BLaER1 (cell line): ENCODE results near the gene ETV6.

ENCODE experiments used
- H3K27ac ChIP-seq: shearing (Covaris generic); formaldehyde crosslinking; 2 replicates; pipeline ENCODE4 v1.8.1; 2022
- H3K27me3 ChIP-seq: shearing (Covaris generic); formaldehyde crosslinking; 2 replicates; pipeline ENCODE4 v1.8.1; 2022
- H3K36me3 ChIP-seq: shearing (Covaris generic); formaldehyde crosslinking; 2 replicates; pipeline ENCODE4 v1.8.1; 2022
- H3K4me1 ChIP-seq: shearing (Covaris generic); formaldehyde crosslinking; 2 replicates; pipeline ENCODE4 v1.8.1; 2022
- H3K4me2 ChIP-seq: shearing (Covaris generic); formaldehyde crosslinking; 2 replicates; pipeline ENCODE4 v1.8.1; 2022
- H3K4me3 ChIP-seq: shearing (Covaris generic); formaldehyde crosslinking; 2 replicates; pipeline ENCODE4 v1.8.1; 2022
- H3K9ac ChIP-seq: shearing (Covaris generic); formaldehyde crosslinking; 2 replicates; pipeline ENCODE4 v1.8.1; 2022
- H3K9me3 ChIP-seq: shearing (Covaris generic); formaldehyde crosslinking; 2 replicates; pipeline ENCODE4 v1.8.1; 2022
- H4K20me1 ChIP-seq: shearing (Covaris generic); formaldehyde crosslinking; 2 replicates; pipeline ENCODE4 v1.8.1; 2022
- Cebpa-rat ChIP-seq: shearing (Covaris generic); IDR thresholded peaks from 2 replicates; pipeline ENCODE4 v1.8.1; 2022

ETV6 gene

DNA sequence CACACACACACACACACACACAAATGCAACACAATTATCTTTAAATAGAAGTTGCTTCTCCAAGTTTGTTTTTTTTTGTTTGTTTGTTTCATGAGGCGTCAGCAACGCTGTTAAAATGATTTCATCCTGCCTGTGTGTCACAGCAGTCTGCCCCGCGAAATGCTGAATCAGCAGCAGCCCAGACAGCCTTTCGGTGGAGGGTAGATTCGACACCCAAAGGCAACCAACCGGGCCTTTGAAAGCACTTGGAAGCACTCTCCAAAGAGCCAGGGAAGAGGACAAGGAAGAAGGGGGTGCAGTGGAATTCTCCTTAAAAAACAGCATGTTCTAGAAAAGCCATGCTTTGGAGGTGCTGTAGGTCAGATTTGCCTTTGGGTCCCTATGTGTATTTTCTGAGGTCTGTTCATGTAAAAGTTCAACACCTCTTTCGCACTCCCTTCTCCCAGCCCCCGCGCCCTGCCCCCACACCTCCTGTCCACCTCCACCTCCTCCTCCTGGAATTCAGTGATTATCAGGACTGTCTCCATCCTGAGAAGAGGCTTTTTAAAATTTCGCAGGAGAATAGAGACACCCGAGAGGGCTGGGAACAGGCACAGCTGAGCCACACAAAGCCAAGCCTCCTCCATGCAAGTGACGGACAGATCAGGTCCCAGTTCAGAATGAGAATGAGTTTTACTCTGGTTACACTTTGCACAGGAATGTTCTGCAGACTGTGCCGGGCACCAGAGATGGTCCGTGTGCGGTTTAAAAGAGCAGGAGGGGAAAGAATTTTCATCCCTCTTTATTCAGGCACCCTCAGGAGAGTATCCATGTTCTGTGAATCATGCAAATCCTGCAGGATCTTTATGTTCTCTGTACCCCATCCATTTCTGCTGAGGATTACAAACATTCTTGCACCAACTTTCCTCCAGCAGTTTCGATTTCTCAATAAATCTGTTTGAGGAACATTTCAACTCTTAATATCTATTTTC lies 177.9 kb downstream of the ETV6 start:
- Histone ChIP-seq H4K20me1 (no peaks in the 10 kb centered on the region), H3K36me3 (peaks cover 70% of the 10 kb centered on the region), H3K9me3 (peaks cover 13% of the 10 kb centered on the region), H3K27ac (no peak overlapping the region), H3K9ac (no peak overlapping the region), H3K4me1 (peaks cover 40% of the 10 kb centered on the region), H3K4me3 (no peak overlapping the region), H3K27me3 (no peaks in the 10 kb centered on the region), H3K4me2 (no peak overlapping the region)
- no peak for TF ChIP-seq Cebpa-rat

DNA sequence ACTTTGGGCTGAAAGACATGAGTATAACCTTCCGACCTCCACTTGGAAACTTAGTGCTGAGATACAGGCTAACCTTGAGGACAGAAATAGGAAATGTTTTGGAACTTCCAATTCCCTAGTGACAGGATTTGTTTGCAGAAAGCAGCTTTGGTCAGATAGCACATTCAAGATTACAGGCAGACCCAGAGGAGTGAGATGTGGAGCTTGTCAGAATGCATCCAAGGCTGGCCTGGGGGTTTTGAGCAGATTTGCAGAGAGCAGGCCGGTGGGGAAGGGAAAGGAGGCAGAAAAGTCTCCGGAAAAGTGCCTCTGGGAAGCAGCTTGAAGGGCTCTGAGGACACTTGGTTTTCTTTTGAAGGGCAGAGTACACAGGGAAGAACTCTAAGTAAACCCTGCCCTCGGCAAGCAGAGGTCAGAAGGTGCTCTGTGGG lies 180.3 kb downstream of the ETV6 start:
- no peak for TF ChIP-seq Cebpa-rat
- H3K9ac ChIP-seq = no peak overlapping the region
- peaks cover 17% of the 10 kb centered on the region for H3K4me1 ChIP-seq
- no peaks in the 10 kb centered on the region for H3K27me3 ChIP-seq
- H3K4me3 ChIP-seq = no peak overlapping the region
- no peak overlapping the region for H3K27ac ChIP-seq
- H3K36me3 ChIP-seq = peaks cover 59% of the 10 kb centered on the region
- 0 out of 2 replicates have a peak, but pooled peaks cover 8% of the 10 kb centered on the region for H4K20me1 ChIP-seq
- peaks cover 2% of the 10 kb centered on the region for H3K9me3 ChIP-seq
- no peak overlapping the region for H3K4me2 ChIP-seq

DNA sequence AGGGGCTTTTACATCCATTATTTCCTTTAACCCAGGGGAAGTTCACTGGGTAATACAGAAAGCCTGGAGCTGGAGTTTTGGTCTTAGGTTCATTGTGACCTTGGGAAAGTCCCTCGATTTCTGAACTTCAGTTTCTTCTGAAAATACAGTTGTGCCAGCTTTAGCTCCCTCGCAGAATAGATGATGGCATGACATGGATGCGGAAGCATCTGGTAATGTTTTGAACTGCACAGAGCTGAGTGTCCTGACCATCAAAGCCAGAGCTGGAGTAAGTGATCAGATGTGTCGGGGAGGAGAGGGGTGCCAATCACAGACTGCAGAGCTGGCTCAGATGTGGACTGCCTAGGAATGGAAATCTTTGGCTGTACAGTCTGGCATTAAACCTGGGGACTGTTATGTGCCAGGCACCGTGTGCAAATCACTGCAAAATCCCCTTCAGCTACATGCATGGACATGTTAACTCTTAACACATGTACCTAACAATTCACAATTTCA lies 180.9 kb downstream of the ETV6 start:
- Histone ChIP-seq H3K27ac (no peak overlapping the region), H3K4me3 (no peak overlapping the region), H3K27me3 (no peaks in the 10 kb centered on the region), H4K20me1 (0 out of 2 replicates have a peak, but pooled peaks cover 8% of the 10 kb centered on the region), H3K4me2 (no peak overlapping the region), H3K4me1 (peaks cover 12% of the 10 kb centered on the region), H3K9me3 (no peaks in the 10 kb centered on the region; the same call in 1 of the 2 replicates), H3K9ac (no peak overlapping the region), H3K36me3 (peaks cover 57% of the 10 kb centered on the region)
- TF ChIP-seq Cebpa-rat = no peak

DNA sequence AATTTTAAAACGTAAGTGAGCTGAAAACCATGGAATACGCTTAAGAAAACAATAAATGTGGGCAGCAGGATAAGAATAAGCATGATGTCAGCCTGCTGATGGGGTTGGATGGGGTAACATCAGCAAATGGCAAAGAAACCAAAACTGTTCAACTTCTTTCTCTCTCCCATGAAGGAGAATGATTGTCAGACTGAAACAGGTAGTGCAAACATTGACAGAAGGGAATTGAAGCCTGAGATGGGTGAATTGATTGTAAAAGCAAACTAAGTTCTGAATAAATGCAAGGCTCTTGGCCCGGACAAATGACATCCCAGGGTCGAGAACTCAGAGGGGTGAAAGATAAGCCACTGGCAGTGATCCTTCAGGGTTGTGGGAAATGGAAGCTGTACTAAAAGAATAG lies 182.6 kb downstream of the ETV6 start:
- no peaks in the 10 kb centered on the region for H3K27me3 ChIP-seq
- no peak overlapping the region for H3K4me2 ChIP-seq
- H4K20me1 ChIP-seq = 0 out of 2 replicates have a peak, but pooled peaks cover 8% of the 10 kb centered on the region
- H3K9me3 ChIP-seq = no peaks in the 10 kb centered on the region
- H3K4me3 ChIP-seq = no peak overlapping the region
- H3K36me3 ChIP-seq = peaks cover 42% of the 10 kb centered on the region
- no peak overlapping the region for H3K9ac ChIP-seq
- H3K4me1 ChIP-seq = peaks cover 24% of the 10 kb centered on the region
- no peak for TF ChIP-seq Cebpa-rat
- no peak overlapping the region for H3K27ac ChIP-seq

DNA sequence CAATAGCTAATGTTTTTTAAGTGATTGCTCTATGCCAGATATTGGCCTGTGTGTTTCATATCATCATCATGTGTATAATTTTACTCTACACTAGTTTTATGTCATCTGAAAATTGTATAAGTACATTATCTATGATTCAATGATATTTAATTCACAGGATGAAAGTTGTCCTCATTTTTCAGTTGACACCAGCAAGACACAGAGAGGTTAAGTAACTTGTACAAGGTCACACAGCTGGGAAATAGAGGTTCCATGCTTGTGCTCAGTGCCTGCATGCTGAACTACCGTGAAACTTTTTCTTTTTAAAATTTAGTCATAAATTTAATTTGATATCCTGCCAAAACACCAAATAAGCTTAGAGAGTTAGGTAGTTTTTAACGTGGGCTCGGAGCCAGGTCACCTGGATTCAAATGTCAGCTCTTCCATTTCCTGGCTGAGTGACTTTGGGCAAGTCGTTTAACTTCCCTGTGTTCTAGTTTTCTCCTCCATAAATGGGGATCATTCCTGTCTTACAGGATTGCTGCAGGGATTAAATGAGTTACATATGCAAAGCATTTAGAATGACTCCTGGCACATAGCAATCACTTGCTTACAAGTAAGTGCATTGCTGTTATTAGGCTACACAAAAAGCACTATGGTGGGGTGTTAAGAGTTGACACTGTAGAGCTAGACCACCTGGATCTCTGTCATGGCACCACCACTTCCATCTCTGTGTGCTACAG lies 183.9 kb downstream of the ETV6 start:
- peaks cover 26% of the 10 kb centered on the region for H3K4me1 ChIP-seq
- H3K4me3 ChIP-seq = no peak overlapping the region
- H3K27ac ChIP-seq = no peak overlapping the region
- H3K9me3 ChIP-seq = no peaks in the 10 kb centered on the region
- no peak overlapping the region for H3K4me2 ChIP-seq
- 0 out of 2 replicates have a peak, but pooled peaks cover 8% of the 10 kb centered on the region for H4K20me1 ChIP-seq
- no peaks in the 10 kb centered on the region for H3K27me3 ChIP-seq
- TF ChIP-seq Cebpa-rat = no peak
- peaks cover 36% of the 10 kb centered on the region for H3K36me3 ChIP-seq
- H3K9ac ChIP-seq = no peak overlapping the region

DNA sequence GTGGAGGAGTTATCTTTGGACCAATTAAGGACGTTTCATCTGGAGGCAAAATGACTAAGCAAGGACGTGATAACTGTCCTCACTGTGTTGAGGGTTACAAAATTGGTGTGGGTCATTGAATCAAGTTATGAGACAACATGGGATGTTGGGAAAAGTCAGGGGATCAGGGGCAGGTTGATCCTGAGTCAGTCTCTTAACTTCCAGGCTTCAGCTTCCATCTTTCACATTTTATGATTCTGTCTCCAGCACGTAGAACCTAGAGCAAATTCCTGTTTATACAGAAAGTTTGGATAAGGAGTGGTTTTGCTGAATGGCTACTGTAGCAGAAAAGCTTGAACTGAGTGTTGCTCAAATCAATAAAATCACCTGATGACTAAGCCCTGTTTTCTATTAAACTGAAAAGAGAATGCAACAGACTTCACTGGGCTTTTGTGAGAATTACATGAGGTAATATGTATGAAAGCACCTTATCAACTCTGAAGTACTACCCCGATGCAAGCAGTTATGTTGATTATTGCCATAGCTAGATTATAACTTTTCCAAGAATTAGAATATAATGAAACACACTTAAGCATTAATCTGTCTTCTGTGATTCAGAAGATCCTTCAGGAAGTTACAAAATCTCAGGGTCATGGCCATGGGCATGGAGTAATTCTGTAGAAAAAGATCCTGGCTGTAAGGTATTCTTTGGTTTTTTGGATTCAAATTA lies 184.8 kb downstream of the ETV6 start:
- H3K27me3 ChIP-seq = no peaks in the 10 kb centered on the region
- no peak overlapping the region for H3K27ac ChIP-seq
- H3K4me2 ChIP-seq = no peak overlapping the region
- H4K20me1 ChIP-seq = 0 out of 2 replicates have a peak, but pooled peaks cover 8% of the 10 kb centered on the region
- H3K36me3 ChIP-seq = peaks cover 36% of the 10 kb centered on the region
- no peak for TF ChIP-seq Cebpa-rat
- H3K9ac ChIP-seq = no peak overlapping the region
- H3K9me3 ChIP-seq = 0 out of 2 replicates have a peak, but pooled peaks cover 5% of the 10 kb centered on the region
- no peak overlapping the region for H3K4me3 ChIP-seq
- H3K4me1 ChIP-seq = peaks cover 35% of the 10 kb centered on the region

DNA sequence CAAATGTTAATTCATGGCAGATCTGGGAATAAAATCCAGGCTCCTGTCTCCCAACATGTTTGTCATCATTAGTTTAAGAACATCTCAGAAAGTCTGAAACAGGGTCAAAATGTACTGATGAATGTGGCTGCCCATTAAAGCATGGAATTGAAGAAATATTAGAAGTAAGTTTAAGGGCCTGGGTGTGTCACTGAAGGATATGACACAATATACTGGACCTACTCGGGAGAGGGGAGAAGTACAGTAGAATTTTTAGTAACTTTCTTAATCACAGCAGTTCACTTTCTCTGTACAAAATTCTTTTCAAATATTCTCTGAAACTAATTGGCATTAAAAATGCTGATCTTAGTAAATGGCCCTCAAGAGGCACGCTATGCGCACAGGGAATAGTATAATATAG lies 185.5 kb downstream of the ETV6 start:
- Histone ChIP-seq H3K4me1 (peaks cover 38% of the 10 kb centered on the region), H3K27me3 (no peaks in the 10 kb centered on the region), H3K4me3 (no peak overlapping the region), H3K9ac (no peak overlapping the region), H3K36me3 (peaks cover 36% of the 10 kb centered on the region), H4K20me1 (0 out of 2 replicates have a peak, but pooled peaks cover 8% of the 10 kb centered on the region), H3K9me3 (0 out of 2 replicates have a peak, but pooled peaks cover 5% of the 10 kb centered on the region), H3K4me2 (no peak overlapping the region), H3K27ac (no peak overlapping the region)
- TF ChIP-seq Cebpa-rat = no peak

DNA sequence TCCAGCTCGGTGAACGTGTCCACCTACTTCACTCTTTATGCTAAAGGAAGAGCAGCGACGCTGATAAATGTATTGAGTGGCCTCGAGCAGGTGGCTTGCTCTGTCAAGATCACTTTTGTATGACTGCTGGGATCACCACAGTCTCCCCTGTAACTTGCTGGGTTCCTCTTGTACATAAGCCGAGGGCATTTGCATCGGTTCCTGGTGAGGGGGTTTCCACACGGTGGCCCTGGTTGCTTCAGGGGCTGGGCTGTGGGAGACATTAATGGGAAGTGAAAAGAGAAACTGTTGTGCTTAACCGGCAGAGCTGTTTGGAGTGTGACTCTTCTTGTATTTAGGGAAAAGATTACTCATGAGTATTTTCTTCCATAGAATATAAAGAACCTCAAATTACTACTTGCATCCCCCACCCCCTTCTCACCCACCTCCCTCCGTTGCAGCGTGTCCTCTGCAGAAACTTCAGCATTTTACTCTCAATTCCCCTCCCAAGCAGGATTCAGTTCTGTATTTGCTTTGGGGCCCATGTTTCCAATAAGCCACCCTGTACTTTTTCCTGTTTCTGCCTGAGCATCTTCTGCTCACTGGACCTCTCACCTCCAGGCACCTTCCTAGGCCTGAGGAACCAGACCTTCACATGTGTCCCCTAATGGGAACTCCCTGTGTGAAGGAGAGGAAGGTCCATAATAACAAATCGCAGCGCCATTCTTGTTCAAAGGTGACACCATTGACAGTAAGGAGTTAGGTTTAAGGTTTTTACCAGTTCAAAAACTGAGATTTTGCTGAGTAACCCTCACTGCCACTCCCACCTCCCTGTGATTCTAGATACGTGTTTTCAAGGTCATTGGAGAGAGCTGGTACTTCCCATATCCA lies 187.0 kb downstream of the ETV6 start:
- Histone ChIP-seq H3K9ac (peak overlapping the region; percentile 42), H3K36me3 (peaks cover 46% of the 10 kb centered on the region), H3K4me3 (no peak overlapping the region), H3K27ac (peak overlapping the region; percentile 50), H3K27me3 (no peaks in the 10 kb centered on the region), H3K4me2 (peak overlapping the region; percentile 67), H4K20me1 (0 out of 2 replicates have a peak, but pooled peaks cover 8% of the 10 kb centered on the region), H3K9me3 (0 out of 2 replicates have a peak, but pooled peaks cover 5% of the 10 kb centered on the region), H3K4me1 (peaks cover 38% of the 10 kb centered on the region)
- no peak for TF ChIP-seq Cebpa-rat
